ENCODE measurements around the gene LEF1.

DNA sequence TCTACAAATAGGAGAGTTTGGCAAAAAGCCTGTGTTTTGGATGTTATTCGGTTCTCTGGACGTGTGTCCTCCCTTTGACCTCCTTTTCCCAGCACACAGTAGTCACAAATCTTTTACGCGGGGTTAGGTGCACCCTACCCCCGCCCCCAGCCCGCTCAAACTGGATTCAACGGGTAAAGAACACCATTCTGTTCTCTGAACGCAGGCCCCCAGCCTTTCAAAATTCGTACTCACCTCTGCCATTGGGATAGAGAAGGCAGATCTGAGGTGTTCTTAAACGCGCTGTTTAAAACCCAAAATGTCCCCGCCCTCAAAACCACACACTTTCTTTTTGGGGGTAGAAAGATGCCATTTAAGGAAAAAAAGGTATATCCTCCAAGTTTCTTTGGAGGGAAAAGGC is 2.7 kb downstream of the LEF1 start:
- TF ChIP-seq, protein P1, sequence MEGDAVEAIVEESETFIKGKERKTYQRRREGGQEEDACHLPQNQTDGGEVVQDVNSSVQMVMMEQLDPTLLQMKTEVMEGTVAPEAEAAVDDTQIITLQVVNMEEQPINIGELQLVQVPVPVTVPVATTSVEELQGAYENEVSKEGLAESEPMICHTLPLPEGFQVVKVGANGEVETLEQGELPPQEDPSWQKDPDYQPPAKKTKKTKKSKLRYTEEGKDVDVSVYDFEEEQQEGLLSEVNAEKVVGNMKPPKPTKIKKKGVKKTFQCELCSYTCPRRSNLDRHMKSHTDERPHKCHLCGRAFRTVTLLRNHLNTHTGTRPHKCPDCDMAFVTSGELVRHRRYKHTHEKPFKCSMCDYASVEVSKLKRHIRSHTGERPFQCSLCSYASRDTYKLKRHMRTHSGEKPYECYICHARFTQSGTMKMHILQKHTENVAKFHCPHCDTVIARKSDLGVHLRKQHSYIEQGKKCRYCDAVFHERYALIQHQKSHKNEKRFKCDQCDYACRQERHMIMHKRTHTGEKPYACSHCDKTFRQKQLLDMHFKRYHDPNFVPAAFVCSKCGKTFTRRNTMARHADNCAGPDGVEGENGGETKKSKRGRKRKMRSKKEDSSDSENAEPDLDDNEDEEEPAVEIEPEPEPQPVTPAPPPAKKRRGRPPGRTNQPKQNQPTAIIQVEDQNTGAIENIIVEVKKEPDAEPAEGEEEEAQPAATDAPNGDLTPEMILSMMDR (IDR thresholded peaks at IDR 0.05) = no peak
- no peak for TF ChIP-seq ZFX (IDR thresholded peaks at IDR 0.05; ENCODE audit: borderline replicate concordance)

All from 22Rv1 (cell line).